Neural cell (in vitro differentiated cells): Measurements from ENCODE around the gene MAP3K1. TPM values are rescaled to one million over a fixed set of nuclear protein-coding genes. Genes with fewer than 3 reads are reported as not detected.

Source experiments
- H2AFZ ChIP-seq: fragments of 200-600, 300-800 bp; sonication (generic), shearing (Covaris generic); 2 replicates; pipeline ENCODE4 v1.6.0; 2014; ENCODE audit warnings: low read depth, mild to moderate bottlenecking, antibody characterized with exemption, low read length, moderate library complexity
- H3F3A ChIP-seq: fragments of 200-600 bp; shearing (Covaris generic); 2 replicates; pipeline ENCODE4 v1.6.1; 2016; ENCODE audit warnings: mild to moderate bottlenecking, moderate library complexity, mixed read lengths, antibody characterized with exemption, low read length; ENCODE audit not compliant: insufficient read depth, poor library complexity, severe bottlenecking
- H3K27ac ChIP-seq: fragments of 200-600, 300-800 bp; sonication (generic), shearing (Covaris generic); 2 replicates; pipeline ENCODE4 v1.5.1; 2014; ENCODE audit warnings: mild to moderate bottlenecking, low read length, moderate library complexity
- H3K27me3 ChIP-seq: fragments of 300-800, 200-600 bp; sonication (generic), shearing (Covaris generic); 2 replicates; pipeline ENCODE4 v1.6.0; 2014; ENCODE audit warnings: mild to moderate bottlenecking, low read depth, low read length, moderate library complexity; ENCODE audit not compliant: insufficient read depth
- H3K36me3 ChIP-seq: fragments of 300-800, 200-600 bp; sonication (generic), shearing (Covaris generic); 2 replicates; pipeline ENCODE4 v1.5.1; 2014; ENCODE audit warnings: mild to moderate bottlenecking, antibody characterized with exemption, low read length, moderate library complexity; ENCODE audit not compliant: insufficient read depth
- H3K4me2 ChIP-seq: fragments of 300-800, 200-600 bp; sonication (generic), shearing (Covaris generic); 2 replicates; pipeline ENCODE4 v1.6.0; 2014; ENCODE audit warnings: mild to moderate bottlenecking, low read length
- H3K4me3 ChIP-seq: fragments of 300-800, 200-600 bp; sonication (generic), shearing (Covaris generic); 2 replicates; pipeline ENCODE4 v1.5.1; 2014; ENCODE audit warnings: mild to moderate bottlenecking, low read length, moderate library complexity
- H3K79me2 ChIP-seq: fragments of 200-600 bp; shearing (Covaris generic); replicated peaks from 2 replicates; pipeline ENCODE4 v1.6.0; 2014; ENCODE audit warnings: mild to moderate bottlenecking, low read length, moderate library complexity; ENCODE audit not compliant: insufficient read depth
- H3K9ac ChIP-seq: fragments of 300-800, 200-600 bp; sonication (generic), shearing (Covaris generic); 2 replicates; pipeline ENCODE4 v1.6.1; 2016; ENCODE audit warnings: mild to moderate bottlenecking, low read length, mixed read lengths
- H3K9me2 ChIP-seq: fragments of 200-600 bp; shearing (Covaris generic); 2 replicates; pipeline ENCODE4 v1.6.1; 2016; ENCODE audit warnings: mild to moderate bottlenecking, low read length, mixed read lengths; ENCODE audit not compliant: insufficient read depth
- H3K9me3 ChIP-seq: fragments of 200-600, 300-800 bp; sonication (generic), shearing (Covaris generic); 2 replicates; pipeline ENCODE4 v1.6.1; 2016; ENCODE audit warnings: mild to moderate bottlenecking, mixed run types, low read length, moderate library complexity, mixed read lengths
- H4K20me1 ChIP-seq: fragments of 200-600 bp; shearing (Covaris generic); 2 replicates; pipeline ENCODE4 v1.6.1; 2016; ENCODE audit warnings: mild to moderate bottlenecking, mixed run types; ENCODE audit not compliant: insufficient read depth
- EP300 ChIP-seq: fragments of 450-650 bp; conservative IDR thresholded peaks from 2 replicates; pipeline ENCODE4 v1.6.1; 2014; ENCODE audit warnings: antibody characterized with exemption, mild to moderate bottlenecking, moderate library complexity; ENCODE audit not compliant: poor library complexity, severe bottlenecking
- EZH2 ChIP-seq: fragments of 200-600, 300-800 bp; shearing (Covaris generic), sonication (generic); IDR thresholded peaks from 2 replicates; pipeline ENCODE4 v1.6.1; 2014; ENCODE audit warnings: antibody characterized with exemption, low read length, borderline replicate concordance, mild to moderate bottlenecking; ENCODE audit not compliant: insufficient read depth, poor library complexity, severe bottlenecking
- MXI1 ChIP-seq: fragments of 450-650 bp; conservative IDR thresholded peaks from 2 replicates; pipeline ENCODE4 v1.6.1; 2014; ENCODE audit warnings: antibody characterized with exemption, mild to moderate bottlenecking; ENCODE audit not compliant: poor library complexity, severe bottlenecking
- POLR2AphosphoS5 ChIP-seq: IDR thresholded peaks from 2 replicates; pipeline ENCODE4 v1.6.1; 2012
- RAD21 ChIP-seq: fragments of 450-650 bp; conservative IDR thresholded peaks from 2 replicates; pipeline ENCODE4 v1.6.1; 2014; ENCODE audit warnings: antibody characterized with exemption, mild to moderate bottlenecking, moderate library complexity
- SMC3 ChIP-seq: fragments of 450-650 bp; conservative IDR thresholded peaks from 2 replicates; pipeline ENCODE4 v1.6.1; 2014; ENCODE audit warnings: antibody characterized with exemption, mild to moderate bottlenecking, moderate library complexity; ENCODE audit not compliant: poor library complexity
- TAF1 ChIP-seq: IDR thresholded peaks from 2 replicates; pipeline ENCODE4 v1.6.1; 2012; ENCODE audit warnings: low read depth
- polyA plus RNA-seq: library from polyadenylated mRNA; depleted of rRNA; stranded (reverse); fragments of >200 nt; gene quantifications from 2 replicates; pipeline ENCODE4 v1.2.3, GENCODE V29; 2014
- TF ChIP-seq, protein P1 (sequence below): fragments of 450-650 bp; IDR thresholded peaks from 2 replicates; pipeline ENCODE4 v1.5.1; 2014; ENCODE audit warnings: antibody characterized with exemption, mild to moderate bottlenecking, moderate library complexity; ENCODE audit not compliant: poor library complexity, severe bottlenecking
- TF ChIP-seq, protein P2 (sequence below): IDR thresholded peaks from 2 replicates; pipeline ENCODE4 v1.6.1; 2012; ENCODE audit warnings: borderline replicate concordance

Gene MAP3K1
- polyA plus RNA-seq, 1 donor from 2014 or later = 26.4 TPM

DNA sequence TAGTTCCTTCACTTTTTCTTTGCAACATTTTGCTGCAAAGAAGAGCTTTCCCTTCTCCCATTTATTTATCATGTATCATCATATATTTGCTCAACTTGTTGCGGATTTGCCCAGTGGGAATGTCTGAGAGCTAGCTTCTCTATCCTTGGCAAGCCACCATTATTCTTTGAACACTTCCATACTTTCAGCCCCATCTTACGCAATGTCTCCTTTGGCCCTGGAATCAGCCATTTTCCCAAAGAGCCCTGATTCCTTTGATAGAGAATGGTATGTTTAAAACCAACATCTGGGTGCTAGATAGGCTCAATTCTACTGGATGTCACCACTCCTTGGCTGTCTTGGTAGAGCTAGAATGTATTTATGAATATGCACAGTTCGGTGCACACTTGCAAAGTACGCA lies 81.4 kb downstream of the MAP3K1 start:
- no peaks in the 10 kb centered on the region for H4K20me1 ChIP-seq
- H3K27me3 ChIP-seq = no peaks in the 10 kb centered on the region
- H3K9me3 ChIP-seq = no peaks in the 10 kb centered on the region
- H3K79me2 ChIP-seq = no peaks in the 10 kb centered on the region
- no peak overlapping the region for H3K4me2 ChIP-seq
- H2AFZ ChIP-seq = no peak overlapping the region
- H3F3A ChIP-seq = no peaks in the 10 kb centered on the region
- peaks cover 13% of the 10 kb centered on the region for H3K36me3 ChIP-seq
- no peak overlapping the region for H3K4me3 ChIP-seq
- TF ChIP-seq TAF1 (no peak), MXI1 (no peak), POLR2AphosphoS5 (no peak), RAD21 (no peak), EZH2 (no peak), EP300 (no peak), SMC3 (no peak)
- TF ChIP-seq, protein P1, sequence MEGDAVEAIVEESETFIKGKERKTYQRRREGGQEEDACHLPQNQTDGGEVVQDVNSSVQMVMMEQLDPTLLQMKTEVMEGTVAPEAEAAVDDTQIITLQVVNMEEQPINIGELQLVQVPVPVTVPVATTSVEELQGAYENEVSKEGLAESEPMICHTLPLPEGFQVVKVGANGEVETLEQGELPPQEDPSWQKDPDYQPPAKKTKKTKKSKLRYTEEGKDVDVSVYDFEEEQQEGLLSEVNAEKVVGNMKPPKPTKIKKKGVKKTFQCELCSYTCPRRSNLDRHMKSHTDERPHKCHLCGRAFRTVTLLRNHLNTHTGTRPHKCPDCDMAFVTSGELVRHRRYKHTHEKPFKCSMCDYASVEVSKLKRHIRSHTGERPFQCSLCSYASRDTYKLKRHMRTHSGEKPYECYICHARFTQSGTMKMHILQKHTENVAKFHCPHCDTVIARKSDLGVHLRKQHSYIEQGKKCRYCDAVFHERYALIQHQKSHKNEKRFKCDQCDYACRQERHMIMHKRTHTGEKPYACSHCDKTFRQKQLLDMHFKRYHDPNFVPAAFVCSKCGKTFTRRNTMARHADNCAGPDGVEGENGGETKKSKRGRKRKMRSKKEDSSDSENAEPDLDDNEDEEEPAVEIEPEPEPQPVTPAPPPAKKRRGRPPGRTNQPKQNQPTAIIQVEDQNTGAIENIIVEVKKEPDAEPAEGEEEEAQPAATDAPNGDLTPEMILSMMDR = no peak
- TF ChIP-seq, protein P2, sequence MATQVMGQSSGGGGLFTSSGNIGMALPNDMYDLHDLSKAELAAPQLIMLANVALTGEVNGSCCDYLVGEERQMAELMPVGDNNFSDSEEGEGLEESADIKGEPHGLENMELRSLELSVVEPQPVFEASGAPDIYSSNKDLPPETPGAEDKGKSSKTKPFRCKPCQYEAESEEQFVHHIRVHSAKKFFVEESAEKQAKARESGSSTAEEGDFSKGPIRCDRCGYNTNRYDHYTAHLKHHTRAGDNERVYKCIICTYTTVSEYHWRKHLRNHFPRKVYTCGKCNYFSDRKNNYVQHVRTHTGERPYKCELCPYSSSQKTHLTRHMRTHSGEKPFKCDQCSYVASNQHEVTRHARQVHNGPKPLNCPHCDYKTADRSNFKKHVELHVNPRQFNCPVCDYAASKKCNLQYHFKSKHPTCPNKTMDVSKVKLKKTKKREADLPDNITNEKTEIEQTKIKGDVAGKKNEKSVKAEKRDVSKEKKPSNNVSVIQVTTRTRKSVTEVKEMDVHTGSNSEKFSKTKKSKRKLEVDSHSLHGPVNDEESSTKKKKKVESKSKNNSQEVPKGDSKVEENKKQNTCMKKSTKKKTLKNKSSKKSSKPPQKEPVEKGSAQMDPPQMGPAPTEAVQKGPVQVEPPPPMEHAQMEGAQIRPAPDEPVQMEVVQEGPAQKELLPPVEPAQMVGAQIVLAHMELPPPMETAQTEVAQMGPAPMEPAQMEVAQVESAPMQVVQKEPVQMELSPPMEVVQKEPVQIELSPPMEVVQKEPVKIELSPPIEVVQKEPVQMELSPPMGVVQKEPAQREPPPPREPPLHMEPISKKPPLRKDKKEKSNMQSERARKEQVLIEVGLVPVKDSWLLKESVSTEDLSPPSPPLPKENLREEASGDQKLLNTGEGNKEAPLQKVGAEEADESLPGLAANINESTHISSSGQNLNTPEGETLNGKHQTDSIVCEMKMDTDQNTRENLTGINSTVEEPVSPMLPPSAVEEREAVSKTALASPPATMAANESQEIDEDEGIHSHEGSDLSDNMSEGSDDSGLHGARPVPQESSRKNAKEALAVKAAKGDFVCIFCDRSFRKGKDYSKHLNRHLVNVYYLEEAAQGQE = no peak
- no peak overlapping the region for H3K27ac ChIP-seq
- H3K9ac ChIP-seq = no peak overlapping the region
- H3K9me2 ChIP-seq = no peaks in the 10 kb centered on the region

DNA sequence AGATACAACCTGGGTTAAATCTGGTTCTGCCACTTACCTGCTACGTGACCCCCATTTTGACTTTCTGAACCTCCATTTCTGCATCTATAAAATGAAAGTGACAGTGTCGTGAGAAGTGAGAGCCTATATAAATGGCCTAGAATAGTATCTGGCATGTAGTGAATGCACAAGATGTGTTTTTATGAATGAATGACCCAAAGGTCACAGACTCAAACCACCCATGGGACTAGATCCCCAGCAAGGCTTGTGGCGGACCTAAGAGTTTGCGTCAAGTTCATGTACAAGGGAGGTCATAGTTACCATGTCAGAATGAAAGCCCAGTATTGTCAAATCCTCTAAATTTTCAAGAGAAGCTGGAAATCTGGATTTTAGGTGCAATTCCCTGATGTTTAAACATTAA lies 82.9 kb downstream of the MAP3K1 start:
- Histone ChIP-seq H3K4me3 (no peak overlapping the region), H2AFZ (no peak overlapping the region), H3K36me3 (peaks cover 12% of the 10 kb centered on the region), H3K9me2 (no peaks in the 10 kb centered on the region), H3K79me2 (no peaks in the 10 kb centered on the region), H3K27me3 (no peaks in the 10 kb centered on the region), H4K20me1 (no peaks in the 10 kb centered on the region), H3K27ac (no peak overlapping the region), H3K9me3 (no peaks in the 10 kb centered on the region), H3K9ac (no peak overlapping the region), H3K4me2 (no peak overlapping the region), H3F3A (no peaks in the 10 kb centered on the region)
- TF ChIP-seq, protein P1 = no peak
- TF ChIP-seq POLR2AphosphoS5 (no peak), RAD21 (no peak)
